HEK293 (cell line): ENCODE results near the gene COL4A3.

Experiments
- CTCF ChIA-PET: fragments of 350-600 bp; formaldehyde crosslinking; extraction: SDS; loops from one replicate; lab custom pipeline; 2021; ENCODE audit warnings: antibody characterized with exemption; lab: Yijun Ruan, JAX
- POLR2A ChIA-PET: fragments of 300-600 bp; formaldehyde crosslinking; extraction: SDS; loops from one replicate; lab custom pipeline; 2020; ENCODE audit warnings: antibody characterized with exemption, inconsistent platforms; lab: Yijun Ruan, JAX
- H3K27ac ChIP-seq: fragments of 200-500 bp; sonication (Bioruptor generic); 2 replicates; pipeline ENCODE4 v1.5.1; 2014; ENCODE audit warnings: low read depth, low read length, control low read depth, inconsistent platforms; ENCODE audit errors: extremely low read depth
- H3K36me3 ChIP-seq, 2 experiments: fragments of 200-500 bp in 1 of 2; sonication (Bioruptor generic) in 1 of 2; 1 replicate in 1 of 2; 2 replicates in 1 of 2; pipeline ENCODE4 v1.5.1; 2014 to 2017; ENCODE audit warnings: inconsistent platforms in 2 of 2, low read length in 2 of 2; ENCODE audit not compliant: control insufficient read depth in 2 of 2, insufficient read depth in 1 of 2
- H3K4me1 ChIP-seq: fragments of 200-500 bp; sonication (Bioruptor generic); 2 replicates; pipeline ENCODE4 v1.5.1; 2014; ENCODE audit warnings: mild to moderate bottlenecking, low read length, inconsistent platforms; ENCODE audit not compliant: control insufficient read depth, insufficient read depth
- H3K4me3 ChIP-seq: 2 replicates; pipeline ENCODE4 v1.5.1; 2011; ENCODE audit warnings: low read depth, mild to moderate bottlenecking, control low read depth, low read length, moderate library complexity
- H3K9me3 ChIP-seq: fragments of 200-500 bp; sonication (Bioruptor generic); 2 replicates; pipeline ENCODE4 v1.5.1; 2014; ENCODE audit warnings: low read depth, low read length, inconsistent platforms; ENCODE audit not compliant: control insufficient read depth, insufficient read depth
- EGR2 ChIP-seq: fragments of 450-650 bp; formaldehyde crosslinking; IDR thresholded peaks from 2 replicates; pipeline ENCODE4 v1.5.1; 2016; ENCODE audit warnings: low read depth, missing biosample characterization, missing genetic modification characterization
- GLI2 ChIP-seq: fragments of 450-650 bp; formaldehyde crosslinking; IDR thresholded peaks from 2 replicates; pipeline ENCODE4; 2017; ENCODE audit warnings: missing biosample characterization, missing genetic modification characterization, low read depth, borderline replicate concordance
- MZF1 ChIP-seq: fragments of 450-650 bp; formaldehyde crosslinking; IDR thresholded peaks from 2 replicates; pipeline ENCODE4 v1.5.1; 2017; ENCODE audit warnings: missing biosample characterization, missing genetic modification characterization, borderline replicate concordance
- OSR2 ChIP-seq: fragments of 450-650 bp; formaldehyde crosslinking; IDR thresholded peaks from 2 replicates; pipeline ENCODE4 v1.5.1; 2016; ENCODE audit warnings: missing biosample characterization, missing genetic modification characterization
- SCRT1 ChIP-seq: fragments of 450-650 bp; formaldehyde crosslinking; IDR thresholded peaks from 2 replicates; pipeline ENCODE4 v1.5.1; 2016; ENCODE audit warnings: missing biosample characterization, missing genetic modification characterization, borderline replicate concordance
- SCRT2 ChIP-seq: fragments of 450-650 bp; formaldehyde crosslinking; IDR thresholded peaks from 2 replicates; pipeline ENCODE4 v1.5.1; 2016; ENCODE audit warnings: missing biosample characterization, missing genetic modification characterization
- SP2 ChIP-seq: fragments of 450-650 bp; formaldehyde crosslinking; IDR thresholded peaks from 2 replicates; pipeline ENCODE4 v1.5.1; 2016; ENCODE audit warnings: missing biosample characterization, missing genetic modification characterization
- SP3 ChIP-seq: fragments of 450-650 bp; formaldehyde crosslinking; IDR thresholded peaks from 2 replicates; pipeline ENCODE4 v1.5.1; 2016; ENCODE audit warnings: missing biosample characterization, missing genetic modification characterization
- ZBTB20 ChIP-seq: fragments of 450-650 bp; formaldehyde crosslinking; IDR thresholded peaks from 2 replicates; pipeline ENCODE4 v1.5.1; 2016; ENCODE audit warnings: missing biosample characterization, missing genetic modification characterization
- ZBTB7A ChIP-seq: fragments of 450-650 bp; formaldehyde crosslinking; IDR thresholded peaks from 2 replicates; pipeline ENCODE4 v1.5.1; 2016; ENCODE audit warnings: low read depth, missing biosample characterization, missing genetic modification characterization
- ZFHX2 ChIP-seq: fragments of 450-650 bp; formaldehyde crosslinking; conservative IDR thresholded peaks from 2 replicates; pipeline ENCODE4 v1.5.1; 2016; ENCODE audit warnings: missing biosample characterization, missing genetic modification characterization
- ZIC2 ChIP-seq: fragments of 450-650 bp; formaldehyde crosslinking; IDR thresholded peaks from 2 replicates; pipeline ENCODE4 v1.5.1; 2016; ENCODE audit warnings: missing biosample characterization, missing genetic modification characterization
- ZNF112 ChIP-seq: fragments of 450-650 bp; formaldehyde crosslinking; IDR thresholded peaks from 2 replicates; pipeline ENCODE4 v1.5.0; 2017; ENCODE audit warnings: missing biosample characterization, missing genetic modification characterization
- ZNF214 ChIP-seq: fragments of 450-650 bp; formaldehyde crosslinking; IDR thresholded peaks from 2 replicates; pipeline ENCODE4 v1.5.1; 2017; ENCODE audit warnings: missing biosample characterization, mild to moderate bottlenecking, missing genetic modification characterization, borderline replicate concordance
- ZNF274 ChIP-seq, 2 experiments: fragments of 200-500 bp in 1 of 2; fragments of 450-650 bp in 1 of 2; sonication (Bioruptor generic) in 1 of 2; formaldehyde crosslinking in 1 of 2; IDR thresholded peaks; 2 replicates each; pipeline versions ENCODE4 v1.5.1 to v1.6.1; 2014 to 2016; ENCODE audit warnings: borderline replicate concordance in 1 of 2, inconsistent platforms in 1 of 2, low read length in 1 of 2, missing biosample characterization in 1 of 2, missing genetic modification characterization in 1 of 2
- ZNF335 ChIP-seq: fragments of 450-650 bp; formaldehyde crosslinking; conservative IDR thresholded peaks from 2 replicates; pipeline ENCODE4 v1.5.1; 2016; ENCODE audit warnings: missing biosample characterization, missing genetic modification characterization
- ZNF610 ChIP-seq: fragments of 450-650 bp; formaldehyde crosslinking; IDR thresholded peaks from 2 replicates; pipeline ENCODE4 v1.5.1; 2016; ENCODE audit warnings: missing biosample characterization, missing genetic modification characterization, borderline replicate concordance
- ZNF629 ChIP-seq: fragments of 450-650 bp; formaldehyde crosslinking; IDR thresholded peaks from 2 replicates; pipeline ENCODE4 v1.5.1; 2017; ENCODE audit warnings: missing biosample characterization, missing genetic modification characterization
- ZNF785 ChIP-seq: fragments of 450-650 bp; formaldehyde crosslinking; IDR thresholded peaks from 2 replicates; pipeline ENCODE4 v1.5.1; 2016; ENCODE audit warnings: missing biosample characterization, missing genetic modification characterization
- TF ChIP-seq, protein P1 (sequence below): fragments of 450-650 bp; formaldehyde crosslinking; IDR thresholded peaks from 2 replicates; pipeline ENCODE4 v1.5.1; 2016; ENCODE audit warnings: missing biosample characterization, missing genetic modification characterization
- TF ChIP-seq, protein P2 (sequence below): fragments of 450-650 bp; formaldehyde crosslinking; conservative IDR thresholded peaks from 2 replicates; pipeline ENCODE4 v1.5.1; 2016; ENCODE audit warnings: low read depth, missing biosample characterization, missing genetic modification characterization
- TF ChIP-seq, protein P3 (sequence below): fragments of 450-650 bp; formaldehyde crosslinking; IDR thresholded peaks from 2 replicates; pipeline ENCODE4 v1.5.1; 2016; ENCODE audit warnings: missing biosample characterization, missing genetic modification characterization
- TF ChIP-seq, protein P4 (sequence below): fragments of 450-650 bp; formaldehyde crosslinking; IDR thresholded peaks from 2 replicates; pipeline ENCODE4 v1.5.1; 2016; ENCODE audit warnings: missing biosample characterization, missing genetic modification characterization
- TF ChIP-seq, protein P5 (sequence below): fragments of 450-650 bp; formaldehyde crosslinking; IDR thresholded peaks from 2 replicates; pipeline ENCODE4 v1.5.1; 2016; ENCODE audit warnings: missing biosample characterization, missing genetic modification characterization

Gene COL4A3

DNA sequence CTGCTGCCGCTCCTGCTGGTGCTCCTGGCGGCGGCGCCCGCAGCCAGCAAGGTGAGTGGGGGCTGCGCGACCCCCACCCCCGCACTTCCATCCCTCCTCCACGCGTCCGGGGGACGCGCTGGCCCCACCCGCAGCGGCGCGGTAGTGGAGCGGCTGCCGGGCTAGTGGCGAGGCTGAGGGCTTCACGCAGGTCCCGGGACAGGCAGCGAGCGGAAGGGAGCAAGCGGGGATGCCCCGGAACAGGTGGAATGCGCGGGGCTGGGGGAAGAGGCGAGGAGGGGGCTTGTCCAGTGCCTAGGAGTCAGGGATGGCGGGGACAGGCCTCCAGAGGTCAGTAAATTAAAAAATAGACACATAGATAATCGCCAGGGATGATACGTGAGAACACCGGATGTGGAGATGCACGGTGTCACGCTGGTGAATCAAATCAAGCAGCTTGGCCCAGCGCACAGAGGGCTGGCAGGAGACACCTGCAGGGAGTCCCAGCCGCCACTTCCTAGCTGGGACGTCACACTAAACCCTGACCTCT lies 403 bp downstream of the COL4A3 start:
- Histone ChIP-seq H3K4me3 (peak overlapping the region; percentile 84), H3K9me3 (no peaks in the 10 kb centered on the region), H3K4me1 (peaks cover 3% of the 10 kb centered on the region; the same call in 1 of the 2 replicates), H3K27ac (peak overlapping the region; percentile 75; the same call in 1 of the 2 replicates), H3K36me3 (no peaks in the 10 kb centered on the region)
- ChIA-PET POLR2A (no interaction called here), CTCF (no interaction called here)
- TF ChIP-seq SP2 (tag by site-specific recombination) (peak; percentile 32; the same call in 1 of the 2 replicates), SCRT2 (peak; percentile 87), ZNF785 (tag by site-specific recombination) (no peak), GLI2 (tag by site-specific recombination) (no peak), ZNF214 (tag by site-specific recombination) (no peak), MZF1 (0 out of 2 replicates have a peak, but pooled peaks have one; percentile 27), ZBTB20 (tag by site-specific recombination) (peak; percentile 92), SP3 (tag by site-specific recombination) (no peak), SCRT1 (tag by site-specific recombination) (peak; percentile 58; the same call in 1 of the 2 replicates), ZNF274 (IDR thresholded peaks at IDR 0.05; ENCODE audit: low read length) (no peak), ZNF274 (tag by site-specific recombination; IDR thresholded peaks at IDR 0.05; ENCODE audit: borderline replicate concordance) (no peak), EGR2 (tag by site-specific recombination) (peak; percentile 50), ZBTB7A (tag by site-specific recombination) (0 out of 2 replicates have a peak, but pooled peaks have one; percentile 52), ZNF112 (no peak), ZNF629 (tag by site-specific recombination) (peak; percentile 48; the same call in 1 of the 2 replicates), OSR2 (tag by site-specific recombination) (0 out of 2 replicates have a peak, but pooled peaks have one; percentile 28), ZNF335 (tag by site-specific recombination) (peak; percentile 73), ZIC2 (tag by site-specific recombination) (no peak; the same call in none of the 2 replicates), ZFHX2 (tag by site-specific recombination) (peak; percentile 81), ZNF610 (tag by site-specific recombination) (peak; percentile 40; the same call in 1 of the 2 replicates)
- TF ChIP-seq, protein P1, sequence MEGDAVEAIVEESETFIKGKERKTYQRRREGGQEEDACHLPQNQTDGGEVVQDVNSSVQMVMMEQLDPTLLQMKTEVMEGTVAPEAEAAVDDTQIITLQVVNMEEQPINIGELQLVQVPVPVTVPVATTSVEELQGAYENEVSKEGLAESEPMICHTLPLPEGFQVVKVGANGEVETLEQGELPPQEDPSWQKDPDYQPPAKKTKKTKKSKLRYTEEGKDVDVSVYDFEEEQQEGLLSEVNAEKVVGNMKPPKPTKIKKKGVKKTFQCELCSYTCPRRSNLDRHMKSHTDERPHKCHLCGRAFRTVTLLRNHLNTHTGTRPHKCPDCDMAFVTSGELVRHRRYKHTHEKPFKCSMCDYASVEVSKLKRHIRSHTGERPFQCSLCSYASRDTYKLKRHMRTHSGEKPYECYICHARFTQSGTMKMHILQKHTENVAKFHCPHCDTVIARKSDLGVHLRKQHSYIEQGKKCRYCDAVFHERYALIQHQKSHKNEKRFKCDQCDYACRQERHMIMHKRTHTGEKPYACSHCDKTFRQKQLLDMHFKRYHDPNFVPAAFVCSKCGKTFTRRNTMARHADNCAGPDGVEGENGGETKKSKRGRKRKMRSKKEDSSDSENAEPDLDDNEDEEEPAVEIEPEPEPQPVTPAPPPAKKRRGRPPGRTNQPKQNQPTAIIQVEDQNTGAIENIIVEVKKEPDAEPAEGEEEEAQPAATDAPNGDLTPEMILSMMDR (tag by site-specific recombination): 0 out of 2 replicates have a peak, but pooled peaks have one; percentile 12
- TF ChIP-seq, protein P2, sequence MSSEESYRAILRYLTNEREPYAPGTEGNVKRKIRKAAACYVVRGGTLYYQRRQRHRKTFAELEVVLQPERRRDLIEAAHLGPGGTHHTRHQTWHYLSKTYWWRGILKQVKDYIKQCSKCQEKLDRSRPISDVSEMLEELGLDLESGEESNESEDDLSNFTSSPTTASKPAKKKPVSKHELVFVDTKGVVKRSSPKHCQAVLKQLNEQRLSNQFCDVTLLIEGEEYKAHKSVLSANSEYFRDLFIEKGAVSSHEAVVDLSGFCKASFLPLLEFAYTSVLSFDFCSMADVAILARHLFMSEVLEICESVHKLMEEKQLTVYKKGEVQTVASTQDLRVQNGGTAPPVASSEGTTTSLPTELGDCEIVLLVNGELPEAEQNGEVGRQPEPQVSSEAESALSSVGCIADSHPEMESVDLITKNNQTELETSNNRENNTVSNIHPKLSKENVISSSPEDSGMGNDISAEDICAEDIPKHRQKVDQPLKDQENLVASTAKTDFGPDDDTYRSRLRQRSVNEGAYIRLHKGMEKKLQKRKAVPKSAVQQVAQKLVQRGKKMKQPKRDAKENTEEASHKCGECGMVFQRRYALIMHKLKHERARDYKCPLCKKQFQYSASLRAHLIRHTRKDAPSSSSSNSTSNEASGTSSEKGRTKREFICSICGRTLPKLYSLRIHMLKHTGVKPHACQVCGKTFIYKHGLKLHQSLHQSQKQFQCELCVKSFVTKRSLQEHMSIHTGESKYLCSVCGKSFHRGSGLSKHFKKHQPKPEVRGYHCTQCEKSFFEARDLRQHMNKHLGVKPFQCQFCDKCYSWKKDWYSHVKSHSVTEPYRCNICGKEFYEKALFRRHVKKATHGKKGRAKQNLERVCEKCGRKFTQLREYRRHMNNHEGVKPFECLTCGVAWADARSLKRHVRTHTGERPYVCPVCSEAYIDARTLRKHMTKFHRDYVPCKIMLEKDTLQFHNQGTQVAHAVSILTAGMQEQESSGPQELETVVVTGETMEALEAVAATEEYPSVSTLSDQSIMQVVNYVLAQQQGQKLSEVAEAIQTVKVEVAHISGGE (tag by site-specific recombination): peak; percentile 64
- TF ChIP-seq, protein P3, sequence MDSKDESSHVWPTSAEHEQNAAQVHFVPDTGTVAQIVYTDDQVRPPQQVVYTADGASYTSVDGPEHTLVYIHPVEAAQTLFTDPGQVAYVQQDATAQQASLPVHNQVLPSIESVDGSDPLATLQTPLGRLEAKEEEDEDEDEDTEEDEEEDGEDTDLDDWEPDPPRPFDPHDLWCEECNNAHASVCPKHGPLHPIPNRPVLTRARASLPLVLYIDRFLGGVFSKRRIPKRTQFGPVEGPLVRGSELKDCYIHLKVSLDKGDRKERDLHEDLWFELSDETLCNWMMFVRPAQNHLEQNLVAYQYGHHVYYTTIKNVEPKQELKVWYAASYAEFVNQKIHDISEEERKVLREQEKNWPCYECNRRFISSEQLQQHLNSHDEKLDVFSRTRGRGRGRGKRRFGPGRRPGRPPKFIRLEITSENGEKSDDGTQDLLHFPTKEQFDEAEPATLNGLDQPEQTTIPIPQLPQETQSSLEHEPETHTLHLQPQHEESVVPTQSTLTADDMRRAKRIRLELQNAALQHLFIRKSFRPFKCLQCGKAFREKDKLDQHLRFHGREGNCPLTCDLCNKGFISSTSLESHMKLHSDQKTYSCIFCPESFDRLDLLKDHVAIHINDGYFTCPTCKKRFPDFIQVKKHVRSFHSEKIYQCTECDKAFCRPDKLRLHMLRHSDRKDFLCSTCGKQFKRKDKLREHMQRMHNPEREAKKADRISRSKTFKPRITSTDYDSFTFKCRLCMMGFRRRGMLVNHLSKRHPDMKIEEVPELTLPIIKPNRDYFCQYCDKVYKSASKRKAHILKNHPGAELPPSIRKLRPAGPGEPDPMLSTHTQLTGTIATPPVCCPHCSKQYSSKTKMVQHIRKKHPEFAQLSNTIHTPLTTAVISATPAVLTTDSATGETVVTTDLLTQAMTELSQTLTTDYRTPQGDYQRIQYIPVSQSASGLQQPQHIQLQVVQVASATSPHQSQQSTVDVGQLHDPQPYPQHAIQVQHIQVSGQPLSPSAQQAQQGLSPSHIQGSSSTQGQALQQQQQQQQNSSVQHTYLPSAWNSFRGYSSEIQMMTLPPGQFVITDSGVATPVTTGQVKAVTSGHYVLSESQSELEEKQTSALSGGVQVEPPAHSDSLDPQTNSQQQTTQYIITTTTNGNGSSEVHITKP: peak; percentile 39; the same call in 1 of the 2 replicates
- TF ChIP-seq, protein P4, sequence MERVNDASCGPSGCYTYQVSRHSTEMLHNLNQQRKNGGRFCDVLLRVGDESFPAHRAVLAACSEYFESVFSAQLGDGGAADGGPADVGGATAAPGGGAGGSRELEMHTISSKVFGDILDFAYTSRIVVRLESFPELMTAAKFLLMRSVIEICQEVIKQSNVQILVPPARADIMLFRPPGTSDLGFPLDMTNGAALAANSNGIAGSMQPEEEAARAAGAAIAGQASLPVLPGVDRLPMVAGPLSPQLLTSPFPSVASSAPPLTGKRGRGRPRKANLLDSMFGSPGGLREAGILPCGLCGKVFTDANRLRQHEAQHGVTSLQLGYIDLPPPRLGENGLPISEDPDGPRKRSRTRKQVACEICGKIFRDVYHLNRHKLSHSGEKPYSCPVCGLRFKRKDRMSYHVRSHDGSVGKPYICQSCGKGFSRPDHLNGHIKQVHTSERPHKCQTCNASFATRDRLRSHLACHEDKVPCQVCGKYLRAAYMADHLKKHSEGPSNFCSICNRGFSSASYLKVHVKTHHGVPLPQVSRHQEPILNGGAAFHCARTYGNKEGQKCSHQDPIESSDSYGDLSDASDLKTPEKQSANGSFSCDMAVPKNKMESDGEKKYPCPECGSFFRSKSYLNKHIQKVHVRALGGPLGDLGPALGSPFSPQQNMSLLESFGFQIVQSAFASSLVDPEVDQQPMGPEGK (tag by site-specific recombination): peak; percentile 39; the same call in 1 of the 2 replicates
- TF ChIP-seq, protein P5, sequence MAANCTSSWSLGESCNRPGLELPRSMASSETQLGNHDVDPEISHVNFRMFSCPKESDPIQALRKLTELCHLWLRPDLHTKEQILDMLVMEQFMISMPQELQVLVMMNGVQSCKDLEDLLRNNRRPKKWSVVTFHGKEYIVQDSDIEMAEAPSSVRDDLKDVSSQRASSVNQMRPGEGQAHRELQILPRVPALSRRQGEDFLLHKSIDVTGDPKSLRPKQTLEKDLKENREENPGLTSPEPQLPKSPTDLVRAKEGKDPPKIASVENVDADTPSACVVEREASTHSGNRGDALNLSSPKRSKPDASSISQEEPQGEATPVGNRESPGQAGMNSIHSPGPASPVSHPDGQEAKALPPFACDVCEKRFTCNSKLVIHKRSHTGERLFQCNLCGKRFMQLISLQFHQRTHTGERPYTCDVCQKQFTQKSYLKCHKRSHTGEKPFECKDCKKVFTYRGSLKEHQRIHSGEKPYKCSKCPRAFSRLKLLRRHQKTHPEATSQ (tag by site-specific recombination): 0 out of 2 replicates have a peak, but pooled peaks have one; percentile 17
